ENCODE results near the gene SLC25A3. TPM values are rescaled to one million over a fixed set of nuclear protein-coding genes. Genes with fewer than 3 reads are reported as not detected.
"Not testable (repeated sequence)": the region's sequence is repeated elsewhere in the genome, so short reads cannot be mapped to it uniquely, and the experiment has no call there.

SLC25A3 gene
- total RNA-seq, 1 donor, result 409 TPM

GRCh38 chr12:98580695-98581094, 12.8 kb upstream of the SLC25A3 start:
- no peak overlapping the region for H3K4me3 ChIP-seq (ENCODE audit: low read length)
- no peaks in the 10 kb centered on the region for H3K9me3 ChIP-seq (ENCODE audit: low read depth, low read length)
- no peaks in the 10 kb centered on the region for H3K27me3 ChIP-seq (ENCODE audit: insufficient read depth, low read length)
- no peaks in the 10 kb centered on the region for H3K4me1 ChIP-seq (ENCODE audit: insufficient read depth, low read length)

- H3K4me1 ChIP-seq (ENCODE audit: insufficient read depth, low read length), result no peaks in the 10 kb centered on the region
- H3K9me3 ChIP-seq (ENCODE audit: low read depth, low read length), result no peaks in the 10 kb centered on the region
- H3K27me3 ChIP-seq (ENCODE audit: insufficient read depth, low read length), result no peaks in the 10 kb centered on the region
- no peak overlapping the region for H3K4me3 ChIP-seq (ENCODE audit: low read length)
These were observed 12.4 kb upstream of the SLC25A3 start for GRCh38 chr12:98581101-98581500.

GRCh38 chr12:98582093-98582492, 11.4 kb upstream of the SLC25A3 start:
- Histone ChIP-seq H3K4me1 (ENCODE audit: insufficient read depth, low read length) (no peaks in the 10 kb centered on the region), H3K27me3 (ENCODE audit: insufficient read depth, low read length) (no peaks in the 10 kb centered on the region), H3K4me3 (ENCODE audit: low read length) (no peak overlapping the region), H3K9me3 (ENCODE audit: low read depth, low read length) (no peaks in the 10 kb centered on the region)

GRCh38 chr12:98587084-98587483, 6.4 kb upstream of the SLC25A3 start:
- no peaks in the 10 kb centered on the region for H3K9me3 ChIP-seq (ENCODE audit: low read depth, low read length)
- H3K4me3 ChIP-seq (ENCODE audit: low read length), result no peak overlapping the region
- no peaks in the 10 kb centered on the region for H3K27me3 ChIP-seq (ENCODE audit: insufficient read depth, low read length)
- no peaks in the 10 kb centered on the region for H3K4me1 ChIP-seq (ENCODE audit: insufficient read depth, low read length)

- Histone ChIP-seq H3K4me1 (ENCODE audit: insufficient read depth, low read length) (peaks cover 23% of the 10 kb centered on the region), H3K9me3 (ENCODE audit: low read depth, low read length) (no peaks in the 10 kb centered on the region), H3K4me3 (ENCODE audit: low read length) (no peak overlapping the region), H3K27me3 (ENCODE audit: insufficient read depth, low read length) (no peaks in the 10 kb centered on the region)
These were observed 2.3 kb upstream of the SLC25A3 start for GRCh38 chr12:98591209-98591608.

- Histone ChIP-seq H3K9me3 (ENCODE audit: low read depth, low read length) (no peaks in the 10 kb centered on the region), H3K27me3 (ENCODE audit: insufficient read depth, low read length) (no peaks in the 10 kb centered on the region), H3K4me3 (ENCODE audit: low read length) (peak overlapping the region; percentile 93), H3K4me1 (ENCODE audit: insufficient read depth, low read length) (peaks cover 30% of the 10 kb centered on the region)
These were observed 612 bp upstream of the SLC25A3 start for GRCh38 chr12:98592825-98593322.

GRCh38 chr12:98594050-98594835, 757 bp downstream of the SLC25A3 start:
- H3K9me3 ChIP-seq (ENCODE audit: low read depth, low read length), result no peaks in the 10 kb centered on the region
- no peaks in the 10 kb centered on the region for H3K27me3 ChIP-seq (ENCODE audit: insufficient read depth, low read length)
- H3K4me3 ChIP-seq (ENCODE audit: low read length), result peak overlapping the region; percentile 93
- H3K4me1 ChIP-seq (ENCODE audit: insufficient read depth, low read length), result peaks cover 30% of the 10 kb centered on the region

- Histone ChIP-seq H3K4me3 (ENCODE audit: low read length) (peak overlapping the region; percentile 93), H3K9me3 (ENCODE audit: low read depth, low read length) (no peaks in the 10 kb centered on the region), H3K4me1 (ENCODE audit: insufficient read depth, low read length) (peaks cover 30% of the 10 kb centered on the region), H3K27me3 (ENCODE audit: insufficient read depth, low read length) (no peaks in the 10 kb centered on the region)
These were observed 1.9 kb downstream of the SLC25A3 start for GRCh38 chr12:98595243-98595988.

- H3K4me3 ChIP-seq (ENCODE audit: low read length); H3K9me3 ChIP-seq (ENCODE audit: low read depth, low read length); H3K27me3 ChIP-seq (ENCODE audit: insufficient read depth, low read length): not testable (repeated sequence)
- H3K4me1 ChIP-seq (ENCODE audit: insufficient read depth, low read length), result peaks cover 30% of the 10 kb centered on the region
These were observed 3.8 kb downstream of the SLC25A3 start for GRCh38 chr12:98597313-98597712.

- peaks cover 5% of the 10 kb centered on the region for H3K4me1 ChIP-seq (ENCODE audit: insufficient read depth, low read length)
- no peaks in the 10 kb centered on the region for H3K9me3 ChIP-seq (ENCODE audit: low read depth, low read length)
- H3K4me3 ChIP-seq (ENCODE audit: low read length), result no peak overlapping the region
- H3K27me3 ChIP-seq (ENCODE audit: insufficient read depth, low read length), result no peaks in the 10 kb centered on the region
These were observed 8.4 kb downstream of the SLC25A3 start for GRCh38 chr12:98601924-98602323.

- H3K27me3 ChIP-seq (ENCODE audit: insufficient read depth, low read length), result no peaks in the 10 kb centered on the region
- H3K9me3 ChIP-seq (ENCODE audit: low read depth, low read length), result no peaks in the 10 kb centered on the region
- H3K4me1 ChIP-seq (ENCODE audit: insufficient read depth, low read length), result peaks cover 21% of the 10 kb centered on the region
- no peak overlapping the region for H3K4me3 ChIP-seq (ENCODE audit: low read length)
These were observed 13.0 kb downstream of the SLC25A3 start for GRCh38 chr12:98606359-98606988.

GRCh38 chr12:98610596-98610995, 17.1 kb downstream of the SLC25A3 start:
- Histone ChIP-seq H3K4me3 (ENCODE audit: low read length) (no peak overlapping the region), H3K4me1 (ENCODE audit: insufficient read depth, low read length) (peaks cover 49% of the 10 kb centered on the region), H3K9me3 (ENCODE audit: low read depth, low read length) (no peaks in the 10 kb centered on the region), H3K27me3 (ENCODE audit: insufficient read depth, low read length) (no peaks in the 10 kb centered on the region)

- Histone ChIP-seq H3K27me3 (ENCODE audit: insufficient read depth, low read length) (no peaks in the 10 kb centered on the region), H3K4me1 (ENCODE audit: insufficient read depth, low read length) (peaks cover 41% of the 10 kb centered on the region), H3K9me3 (ENCODE audit: low read depth, low read length) (no peaks in the 10 kb centered on the region), H3K4me3 (ENCODE audit: low read length) (no peak overlapping the region)
These were observed 19.3 kb downstream of the SLC25A3 start for GRCh38 chr12:98612696-98613334.

GRCh38 chr12:98618952-98619351, 25.5 kb downstream of the SLC25A3 start:
- H3K4me3 ChIP-seq (ENCODE audit: low read length), result no peak overlapping the region
- no peaks in the 10 kb centered on the region for H3K9me3 ChIP-seq (ENCODE audit: low read depth, low read length)
- no peaks in the 10 kb centered on the region for H3K27me3 ChIP-seq (ENCODE audit: insufficient read depth, low read length)
- peaks cover 36% of the 10 kb centered on the region for H3K4me1 ChIP-seq (ENCODE audit: insufficient read depth, low read length)

All from mononuclear cell (primary cell).